Measurements from ENCODE around the gene GLIPR2.

GLIPR2 gene

DNA sequence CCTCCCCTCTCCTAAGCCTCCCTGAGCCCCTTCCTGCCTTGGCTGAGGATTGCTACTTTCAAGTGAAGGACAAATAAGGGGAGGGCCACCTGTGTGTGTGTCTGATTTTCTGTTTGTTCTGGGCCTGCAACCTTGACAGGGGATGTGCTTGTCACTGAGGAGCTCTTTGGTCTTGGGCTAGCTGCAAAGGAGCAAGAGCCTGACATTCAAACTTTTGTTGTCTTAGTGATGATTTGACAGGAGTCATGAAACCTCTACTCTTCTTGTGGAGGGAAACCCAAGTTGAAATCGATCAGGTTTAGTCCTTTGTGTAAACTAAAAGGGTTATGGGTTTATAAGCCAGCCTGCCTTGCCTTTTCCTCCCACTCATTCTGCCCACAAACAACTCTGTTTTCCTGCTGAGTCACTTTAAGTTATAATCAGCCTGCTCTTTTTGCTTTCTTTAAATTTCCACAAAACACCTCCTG lies 71.0 kb downstream of the GLIPR2 start:
- no peak for DNase-seq

DNA sequence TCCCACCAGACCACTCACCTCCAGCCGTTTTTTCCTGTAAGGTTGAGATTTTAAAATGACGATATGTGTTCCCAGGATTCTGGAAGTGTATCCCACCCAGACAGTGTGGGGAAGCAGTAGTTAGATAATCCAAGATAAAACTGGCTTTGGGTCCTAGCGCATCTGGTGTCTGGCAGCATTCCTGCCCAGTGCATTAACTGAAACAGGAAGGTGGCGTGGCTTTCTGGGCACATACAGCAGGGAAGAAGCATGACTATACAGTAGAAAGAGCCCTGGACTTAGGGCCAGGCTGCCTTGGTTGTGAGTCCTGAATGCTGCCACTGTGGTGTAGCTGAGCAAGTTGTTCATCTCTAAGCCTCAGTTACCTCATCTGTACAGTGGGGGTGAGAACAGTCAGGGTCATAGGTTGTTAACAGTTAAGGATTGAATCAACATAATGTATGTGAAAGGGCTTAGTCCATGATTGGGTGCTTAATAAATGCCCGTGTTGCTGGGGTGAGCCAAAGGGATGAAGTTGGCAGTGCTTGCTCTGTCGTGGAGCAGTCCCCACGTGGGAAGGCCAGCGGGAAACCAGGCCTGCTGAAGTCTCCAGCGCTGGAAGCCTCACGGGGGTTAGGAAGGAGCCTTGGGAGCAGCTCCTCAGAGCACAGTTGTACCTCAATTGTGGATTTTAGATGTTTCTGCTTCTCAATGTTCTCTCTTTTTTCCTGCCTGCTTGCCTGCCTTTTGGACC lies 72.2 kb downstream of the GLIPR2 start:
- DNase-seq: no peak

DNA sequence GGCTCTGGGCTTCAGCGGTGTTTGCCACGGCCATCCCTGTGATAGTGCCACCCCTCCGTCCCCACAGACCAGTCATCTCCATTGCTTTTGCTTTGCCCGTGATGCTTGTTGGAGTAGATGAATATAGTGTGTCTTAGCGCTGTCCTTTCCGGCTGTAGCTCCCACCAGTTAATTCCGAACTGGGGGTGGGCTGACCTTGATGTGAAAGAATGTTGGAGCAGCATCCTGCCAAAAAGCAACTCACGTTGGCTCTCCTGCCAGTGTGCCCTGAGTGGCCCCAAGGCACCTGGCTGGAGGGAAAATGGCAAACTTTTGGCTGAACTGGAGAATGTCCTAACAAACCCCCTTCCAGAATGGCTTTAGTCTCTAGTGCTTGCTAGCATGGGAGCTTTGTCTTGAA lies 74.2 kb downstream of the GLIPR2 start:
- DNase-seq: no peak

DNA sequence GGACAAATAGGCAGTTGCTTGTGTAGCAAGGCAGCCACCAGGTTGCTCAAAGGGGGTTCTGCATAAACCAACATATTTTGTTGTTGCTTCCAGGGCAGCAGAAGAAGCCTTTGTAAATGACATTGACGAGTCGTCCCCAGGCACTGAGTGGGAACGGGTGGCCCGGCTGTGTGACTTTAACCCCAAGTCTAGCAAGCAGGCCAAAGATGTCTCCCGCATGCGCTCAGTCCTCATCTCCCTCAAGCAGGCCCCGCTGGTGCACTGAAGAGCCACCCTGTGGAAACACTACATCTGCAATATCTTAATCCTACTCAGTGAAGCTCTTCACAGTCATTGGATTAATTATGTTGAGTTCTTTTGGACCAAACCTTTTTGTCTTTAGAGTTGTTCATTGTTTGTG lies 75.0 kb downstream of the GLIPR2 start:
- DNase-seq: no peak

DNA sequence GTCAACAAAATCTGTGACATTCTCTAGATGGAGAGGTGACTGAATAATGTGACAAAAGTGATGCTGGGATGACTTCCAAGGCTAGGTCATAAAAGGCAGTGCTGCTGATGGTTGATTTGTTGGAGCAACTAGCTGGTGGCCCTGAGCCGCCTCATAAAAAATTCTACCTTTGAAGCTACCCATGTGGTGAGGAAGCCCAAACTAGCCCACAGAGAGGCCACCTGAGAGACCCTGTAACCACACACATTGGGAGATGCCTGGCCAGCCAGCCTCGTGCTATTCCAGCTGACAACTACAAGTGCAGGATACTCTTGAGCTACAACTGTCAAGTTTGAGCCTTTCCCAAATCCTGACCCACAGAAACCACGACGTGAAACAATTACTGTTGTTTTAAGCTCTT lies 76.9 kb downstream of the GLIPR2 start:
- no peak for DNase-seq

Measured in stimulated activated CD4-positive, alpha-beta T cell treated with anti-CD3 and anti-CD28 coated beads, Interleukin-12 subunit alpha, Interleukin-12 subunit beta, amount 100 ng/mL, for 4 hours (primary cell).